GM20431 (cell line): ENCODE results near the gene PARD3B.

Experiments used
- in situ Hi-C: fragments of 300-500 bp; cut with MseI, MboI; formaldehyde crosslinking; loops from one replicate; pipeline ENCODE4 v1.15.0; 2020; ENCODE audit warnings: low sequenced_read_pairs; ENCODE audit not compliant: unreplicated experiment

The PARD3B gene

GRCh38 chr2:205543937-205544702 lies 998.8 kb downstream of the PARD3B start:
- in situ Hi-C loops: no loop called here

GRCh38 chr2:205545971-205546816 lies 1000.9 kb downstream of the PARD3B start:
- in situ Hi-C loops: no loop called here

- in situ Hi-C loops: no loop called here
These were observed 1010.4 kb downstream of the PARD3B start for GRCh38 chr2:205555566-205556230.

- in situ Hi-C loops: no loop called here
These were observed 1011.1 kb downstream of the PARD3B start for GRCh38 chr2:205556357-205556756.

- in situ Hi-C loops: no loop called here
These were observed 1011.7 kb downstream of the PARD3B start for GRCh38 chr2:205556841-205557539.

GRCh38 chr2:205557873-205558272 lies 1012.6 kb downstream of the PARD3B start:
- in situ Hi-C loops: no loop called here

- in situ Hi-C loops: no loop called here
These were observed 1016.2 kb downstream of the PARD3B start for GRCh38 chr2:205561441-205561840.

- in situ Hi-C loops: no loop called here
These were observed 1018.4 kb downstream of the PARD3B start for GRCh38 chr2:205563646-205564045.

- in situ Hi-C loops: no loop called here
These were observed 1019.3 kb downstream of the PARD3B start for GRCh38 chr2:205564346-205565141.

GRCh38 chr2:205565142-205565522 lies 1019.9 kb downstream of the PARD3B start:
- in situ Hi-C loops: no loop called here

- in situ Hi-C loops: no loop called here
These were observed 1021.4 kb downstream of the PARD3B start for GRCh38 chr2:205566606-205567168.

- in situ Hi-C loops: no loop called here
These were observed 1023.3 kb downstream of the PARD3B start for GRCh38 chr2:205568620-205569019.

GRCh38 chr2:205570648-205571047 lies 1025.4 kb downstream of the PARD3B start:
- in situ Hi-C loops: no loop called here

- in situ Hi-C loops: no loop called here
These were observed 1026.2 kb downstream of the PARD3B start for GRCh38 chr2:205571360-205571959.

GRCh38 chr2:205574001-205574400 lies 1028.7 kb downstream of the PARD3B start:
- in situ Hi-C loops: no loop called here

GRCh38 chr2:205579335-205579734 lies 1034.1 kb downstream of the PARD3B start:
- in situ Hi-C loops: no loop called here

- in situ Hi-C loops: no loop called here
These were observed 1035.1 kb downstream of the PARD3B start for GRCh38 chr2:205580212-205580987.

- in situ Hi-C loops: no loop called here
These were observed 1037.1 kb downstream of the PARD3B start for GRCh38 chr2:205582366-205582765.
